AG04449 (cell line): ENCODE measurements around the gene LRRC74A.

Experiments used
- CTCF ChIA-PET: fragments of 350-600 bp; formaldehyde crosslinking; extraction: SDS; loops from one replicate; lab custom pipeline; 2021; ENCODE audit warnings: antibody characterized with exemption; lab: Yijun Ruan, JAX
- POLR2A ChIA-PET: fragments of 400-600, 350-600 bp; formaldehyde crosslinking; extraction: SDS; loops from one replicate; lab custom pipeline; 2020; ENCODE audit warnings: antibody characterized with exemption, inconsistent platforms; lab: Yijun Ruan, JAX
- DNase-seq: peaks from one replicate; pipeline ENCODE4 v3.0.0-alpha.2; 2010; ENCODE audit warnings: low read depth, low spot score
- H3K4me3 ChIP-seq: 2 replicates; pipeline ENCODE4 v1.5.1; 2011; ENCODE audit warnings: low read depth, mild to moderate bottlenecking, control low read depth, low read length
- CTCF ChIP-seq: IDR thresholded peaks from one replicate; pipeline ENCODE4 v1.5.1; 2011; ENCODE audit warnings: mild to moderate bottlenecking, moderate library complexity, low read length, control low read depth, inconsistent platforms; ENCODE audit not compliant: insufficient read depth; ENCODE audit errors: missing control alignments

LRRC74A gene

GRCh38 chr14:76826122-76826521, at the start of gene LRRC74A:
Gene LRRC74A (plus strand): TSS chr14:76826408. CDS start chr14:76826698, 290 bp downstream.
- CTCF ChIA-PET = interaction anchor here (1.1 to 1.5 kb wide), 2 partner anchors 15 to 116 kb away, joined by 3 read pairs; no protein-coding TSS in a partner anchor
- no peak for TF ChIP-seq CTCF
- DNase-seq = no peak
- H3K4me3 ChIP-seq = no peak within 1 kb of the TSS
- POLR2A ChIA-PET = no interaction called here

DNA sequence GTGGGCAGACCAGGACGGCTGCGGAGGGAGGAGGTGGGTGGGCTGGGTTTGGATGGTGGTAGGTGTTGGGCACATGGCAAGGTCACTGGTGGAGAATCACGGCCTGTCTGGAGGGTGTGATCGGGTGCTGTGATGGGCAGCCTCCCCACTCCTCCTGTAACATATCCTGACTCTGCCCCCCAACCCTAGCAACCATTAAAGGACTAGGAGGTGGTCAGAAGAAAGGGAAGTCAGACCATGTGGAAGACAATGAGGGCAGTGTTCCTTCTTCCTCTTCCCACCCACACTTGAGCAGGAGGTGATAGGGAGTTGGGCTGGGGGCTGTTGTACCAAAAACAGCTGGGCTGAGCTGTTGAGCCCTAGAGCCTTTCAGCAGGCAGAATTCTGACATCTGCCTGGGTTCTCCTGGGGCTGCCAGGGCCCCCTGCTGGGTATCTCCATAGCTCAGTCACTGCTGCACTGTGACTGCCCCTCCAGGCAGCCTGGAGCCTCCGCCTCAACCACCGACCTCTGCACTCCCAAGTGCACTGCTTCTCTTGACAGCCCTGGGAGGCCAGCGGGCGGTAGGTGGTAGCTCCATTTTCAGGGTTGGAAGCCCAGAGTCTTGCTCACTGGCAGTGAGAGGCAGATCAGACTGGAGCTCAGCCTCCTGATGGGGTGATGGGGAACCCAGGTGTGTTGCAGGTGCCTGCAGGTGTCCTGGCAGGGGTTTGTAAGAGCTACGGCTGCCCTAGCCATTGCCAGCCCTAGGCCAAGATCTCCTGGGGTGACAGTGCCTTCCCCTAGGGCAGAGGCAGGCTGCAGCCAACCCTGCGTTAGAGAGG, 49.6 kb upstream of the LRRC74A start:
- no peak overlapping the region for H3K4me3 ChIP-seq
- TF ChIP-seq CTCF = no peak
- POLR2A ChIA-PET = interaction anchor here (0.6 kb wide), 1 partner anchor 207 kb away, joined by 3 read pairs; no protein-coding TSS in a partner anchor
- DNase-seq = no peak
- CTCF ChIA-PET = interaction anchor here (1.1 to 1.6 kb wide), 4 partner anchors 8 to 67 kb away, joined by 4 to 7 read pairs (median 5); no protein-coding TSS in a partner anchor

DNA sequence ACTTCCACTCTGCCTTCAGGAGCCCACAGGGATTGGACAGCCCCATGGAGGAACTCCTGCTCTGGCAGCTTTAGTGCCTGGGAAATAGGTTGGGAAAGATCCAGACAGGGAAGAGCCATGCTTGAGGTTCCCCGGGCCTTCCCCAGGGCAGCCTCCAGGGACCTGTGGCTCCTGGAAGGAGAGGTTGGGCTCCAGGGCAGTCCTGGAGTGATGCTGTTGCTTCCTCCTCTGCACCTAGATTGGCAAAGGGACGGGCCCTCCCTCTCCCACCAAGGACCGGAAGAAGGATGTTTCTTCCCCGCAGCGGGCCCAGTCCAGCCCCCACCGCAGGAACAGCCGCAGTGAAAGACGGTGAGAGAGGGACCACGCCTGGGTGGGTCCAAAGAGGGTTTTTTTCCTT, 48.5 kb upstream of the LRRC74A start:
- CTCF ChIA-PET = interaction anchor here (1.4 kb wide), 1 partner anchor 33 kb away, joined by 6 read pairs; no protein-coding TSS in a partner anchor
- no peak for DNase-seq
- no peak for TF ChIP-seq CTCF
- no peak overlapping the region for H3K4me3 ChIP-seq
- POLR2A ChIA-PET = no interaction called here

- ChIA-PET CTCF (interaction anchor here (1.2 kb wide), 1 partner anchor 69 kb away, joined by 6 read pairs; no protein-coding TSS in a partner anchor), POLR2A (no interaction called here)
- no peak for TF ChIP-seq CTCF
- no peak for DNase-seq
- no peak overlapping the region for H3K4me3 ChIP-seq
These were observed 47.5 kb upstream of the LRRC74A start for GRCh38 chr14:76778546-76779215.

GRCh38 chr14:76779221-76780057, 46.8 kb upstream of the LRRC74A start:
- CTCF ChIA-PET = interaction anchor here (0.6 to 1.2 kb wide), 2 partner anchors 68 to 69 kb away, joined by 3 to 6 read pairs; no protein-coding TSS in a partner anchor
- POLR2A ChIA-PET = interaction anchor here (0.6 kb wide), 1 partner anchor 10 kb away, joined by 3 read pairs; no protein-coding TSS in a partner anchor

More at GRCh38 chr14:76779221-76780057, 46.8 kb upstream of the LRRC74A start:
- DNase-seq = no peak
- TF ChIP-seq CTCF = no peak
- H3K4me3 ChIP-seq = no peak overlapping the region
